PC-9 (cell line): Measurements from ENCODE around the gene JPH4. TPM values are rescaled to one million over a fixed set of nuclear protein-coding genes. Genes with fewer than 3 reads are reported as not detected.

Experiments
- BruUV-seq: library from RNA; stranded (reverse); fragments of 400-500 nt; replicated peaks from 2 replicates; lab custom pipeline; 2021; lab: Mats Ljungman, UMichigan
- CTCF ChIA-PET: fragments of 300-600 bp; sonication (Branson Sonifier 250); formaldehyde crosslinking; loops from one replicate; lab custom pipeline; 2022; ENCODE audit warnings: antibody characterized with exemption; lab: Charles Lee
- POLR2A ChIA-PET: fragments of 300-600 bp; sonication (Branson Sonifier 250); formaldehyde crosslinking; loops from one replicate; lab custom pipeline; 2022; ENCODE audit warnings: antibody characterized with exemption; ENCODE audit not compliant: unreplicated experiment; lab: Charles Lee
- DNase-seq, 2 experiments: peaks; one replicate each; pipeline versions ENCODE4 v3.0.0 to v3.0.0-alpha.2; 2015 to 2022; ENCODE audit warnings: mixed read lengths in 1 of 2
- H2AFZ ChIP-seq: fragments of 200-600 bp; sonication (generic); 2 replicates; pipeline ENCODE4 v1.8.1; 2017; ENCODE audit warnings: antibody characterized with exemption
- H3F3A ChIP-seq: fragments of 200-600 bp; sonication (generic); 2 replicates; pipeline ENCODE4 v1.8.1; 2017; ENCODE audit warnings: antibody characterized with exemption, mild to moderate bottlenecking, low read depth; ENCODE audit not compliant: insufficient read depth
- H3K27ac ChIP-seq: fragments of 200-600 bp; sonication (generic); 2 replicates; pipeline ENCODE4 v1.6.1; 2016; ENCODE audit warnings: mixed run types
- H3K27me3 ChIP-seq: fragments of 200-600 bp; sonication (generic); 2 replicates; pipeline ENCODE4 v1.6.1; 2016; ENCODE audit warnings: low read depth, mixed run types; ENCODE audit not compliant: insufficient read depth
- H3K36me3 ChIP-seq: fragments of 200-600 bp; sonication (generic); 2 replicates; pipeline ENCODE4 v1.6.1; 2016; ENCODE audit warnings: low read depth, mixed run types
- H3K4me1 ChIP-seq: fragments of 200-600 bp; sonication (generic); replicated peaks from 2 replicates; pipeline ENCODE4 v1.6.1; 2016; ENCODE audit warnings: mixed run types; ENCODE audit not compliant: insufficient read depth
- H3K4me2 ChIP-seq: fragments of 200-600 bp; sonication (generic); 2 replicates; pipeline ENCODE4 v1.6.1; 2017; ENCODE audit warnings: mixed run types
- H3K4me3 ChIP-seq: fragments of 200-600 bp; sonication (generic); 2 replicates; pipeline ENCODE4 v1.6.1; 2016; ENCODE audit warnings: mixed run types
- H3K79me2 ChIP-seq: fragments of 200-600 bp; sonication (generic); 2 replicates; pipeline ENCODE4 v1.6.1; 2017; ENCODE audit warnings: low read depth, mixed run types
- H3K9me2 ChIP-seq: fragments of 200-600 bp; sonication (generic); 2 replicates; pipeline ENCODE4 v1.8.1; 2017; ENCODE audit warnings: mild to moderate bottlenecking; ENCODE audit not compliant: insufficient read depth
- H3K9me3 ChIP-seq: fragments of 200-600 bp; sonication (generic); 2 replicates; pipeline ENCODE4 v1.8.1; 2016; ENCODE audit warnings: low read depth; ENCODE audit not compliant: insufficient read depth
- H4K20me1 ChIP-seq: fragments of 200-600 bp; sonication (generic); 2 replicates; pipeline ENCODE4 v1.8.1; 2017; ENCODE audit not compliant: insufficient read depth
- EZH2 ChIP-seq: fragments of 200-600 bp; sonication (generic); IDR thresholded peaks from 2 replicates; pipeline ENCODE4 v1.8.0; 2017; ENCODE audit warnings: antibody characterized with exemption, low read depth
- intact Hi-C: fragments of 100-400 bp; cut with micrococcal nuclease; formaldehyde crosslinking; loops from one replicate; pipeline ENCODE4 v1.10.0; 2022; ENCODE audit not compliant: unreplicated experiment
- total RNA-seq: library from RNA; stranded (reverse); gene quantifications from 2 replicates; pipeline ENCODE4 v1.2.3, GENCODE V29; 2021
- TF ChIP-seq, protein P1 (sequence below): fragments of 200-600 bp; sonication (generic); conservative IDR thresholded peaks from 2 replicates; pipeline ENCODE4 v1.6.1; 2017; ENCODE audit warnings: mixed run types, antibody characterized with exemption, mild to moderate bottlenecking, moderate library complexity

The JPH4 gene
- total RNA-seq, 1 experiment from 2014 or later = not detected

GRCh38 chr14:23532658-23533057 lies 45.9 kb downstream of the JPH4 start:
- Histone ChIP-seq H3K9me2 (no peaks in the 10 kb centered on the region), H3K79me2 (no peaks in the 10 kb centered on the region), H3K9me3 (no peaks in the 10 kb centered on the region), H3K27me3 (no peaks in the 10 kb centered on the region), H3F3A (no peaks in the 10 kb centered on the region), H3K27ac (no peak overlapping the region), H4K20me1 (no peaks in the 10 kb centered on the region), H3K36me3 (no peaks in the 10 kb centered on the region), H3K4me2 (no peak overlapping the region), H3K4me3 (no peak overlapping the region), H2AFZ (no peak overlapping the region), H3K4me1 (no peaks in the 10 kb centered on the region)
- no peak for TF ChIP-seq EZH2
- TF ChIP-seq, protein P1, sequence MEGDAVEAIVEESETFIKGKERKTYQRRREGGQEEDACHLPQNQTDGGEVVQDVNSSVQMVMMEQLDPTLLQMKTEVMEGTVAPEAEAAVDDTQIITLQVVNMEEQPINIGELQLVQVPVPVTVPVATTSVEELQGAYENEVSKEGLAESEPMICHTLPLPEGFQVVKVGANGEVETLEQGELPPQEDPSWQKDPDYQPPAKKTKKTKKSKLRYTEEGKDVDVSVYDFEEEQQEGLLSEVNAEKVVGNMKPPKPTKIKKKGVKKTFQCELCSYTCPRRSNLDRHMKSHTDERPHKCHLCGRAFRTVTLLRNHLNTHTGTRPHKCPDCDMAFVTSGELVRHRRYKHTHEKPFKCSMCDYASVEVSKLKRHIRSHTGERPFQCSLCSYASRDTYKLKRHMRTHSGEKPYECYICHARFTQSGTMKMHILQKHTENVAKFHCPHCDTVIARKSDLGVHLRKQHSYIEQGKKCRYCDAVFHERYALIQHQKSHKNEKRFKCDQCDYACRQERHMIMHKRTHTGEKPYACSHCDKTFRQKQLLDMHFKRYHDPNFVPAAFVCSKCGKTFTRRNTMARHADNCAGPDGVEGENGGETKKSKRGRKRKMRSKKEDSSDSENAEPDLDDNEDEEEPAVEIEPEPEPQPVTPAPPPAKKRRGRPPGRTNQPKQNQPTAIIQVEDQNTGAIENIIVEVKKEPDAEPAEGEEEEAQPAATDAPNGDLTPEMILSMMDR = no peak
- POLR2A ChIA-PET = no interaction called here
- no TSS peak for BruUV-seq
- CTCF ChIA-PET = interaction anchor here (0.6 kb wide), 1 partner anchor 28 kb away, joined by 3 read pairs; no protein-coding TSS in a partner anchor
- DNase-seq = no peak
- intact Hi-C loops = no loop called here

- POLR2A ChIA-PET = no interaction called here
- Histone ChIP-seq H3K9me2 (no peaks in the 10 kb centered on the region), H2AFZ (no peak overlapping the region), H3K27ac (no peak overlapping the region), H4K20me1 (no peaks in the 10 kb centered on the region), H3K79me2 (no peaks in the 10 kb centered on the region), H3K4me1 (no peaks in the 10 kb centered on the region), H3K4me3 (no peak overlapping the region), H3F3A (no peaks in the 10 kb centered on the region), H3K36me3 (no peaks in the 10 kb centered on the region), H3K4me2 (no peak overlapping the region), H3K9me3 (no peaks in the 10 kb centered on the region), H3K27me3 (no peaks in the 10 kb centered on the region)
- intact Hi-C loops = no loop called here
- TF ChIP-seq, protein P1 = no peak
- no peak for TF ChIP-seq EZH2
- CTCF ChIA-PET = interaction anchor here (0.7 kb wide), 1 partner anchor 545 kb away, joined by 3 read pairs; no protein-coding TSS in a partner anchor
- no peak for DNase-seq
- BruUV-seq = no TSS peak
These were observed 47.2 kb downstream of the JPH4 start for GRCh38 chr14:23531391-23531790.

GRCh38 chr14:23530375-23531055 lies 48.1 kb downstream of the JPH4 start:
- H3K4me2 ChIP-seq = no peak overlapping the region
- no TSS peak for BruUV-seq
- no peaks in the 10 kb centered on the region for H3K4me1 ChIP-seq
- CTCF ChIA-PET = no interaction called here
- TF ChIP-seq EZH2 = no peak
- TF ChIP-seq, protein P1 = no peak
- no peaks in the 10 kb centered on the region for H3K27me3 ChIP-seq
- no peaks in the 10 kb centered on the region for H3K9me3 ChIP-seq
- no peaks in the 10 kb centered on the region for H3K79me2 ChIP-seq
- H3F3A ChIP-seq = no peaks in the 10 kb centered on the region
- H3K4me3 ChIP-seq = no peak overlapping the region
- H3K27ac ChIP-seq = no peak overlapping the region
- no peaks in the 10 kb centered on the region for H3K9me2 ChIP-seq
- no peak overlapping the region for H2AFZ ChIP-seq
- POLR2A ChIA-PET = no interaction called here
- intact Hi-C loops = no loop called here
- no peaks in the 10 kb centered on the region for H3K36me3 ChIP-seq
- DNase-seq = no peak
- no peaks in the 10 kb centered on the region for H4K20me1 ChIP-seq
